HG03571 (cell line): ENCODE results near the gene LSM2.

ENCODE experiments used
- ATAC-seq: cut with Tn5 transposase; IDR thresholded peaks from one replicate; pipeline ENCODE4 v1.9.1; 2021; ENCODE audit not compliant: unreplicated experiment

The LSM2 gene

GRCh38 chr6:31752739-31753319, 53.9 kb downstream of the LSM2 start:
- ATAC-seq, result no peak

- no peak for ATAC-seq
These were observed 56.2 kb downstream of the LSM2 start for GRCh38 chr6:31750411-31751022.

GRCh38 chr6:31749301-31750036, 57.3 kb downstream of the LSM2 start:
- ATAC-seq, result no peak
